Measurements from ENCODE around the gene CRELD2.

CRELD2 gene

GRCh38 chr22:49969751-49970527 is 51.5 kb downstream of the CRELD2 start:
- H3K9me3 ChIP-seq (replicated peaks in 1 of 2; ENCODE audit: control insufficient read depth in 2 of 2, insufficient read depth in 1 of 2, low read depth in 1 of 2, low read length in 2 of 2): peaks cover 0 to 8% of the 10 kb centered on the region in 2 donors
- peak overlapping the region; percentile 65 for H3K23ac ChIP-seq (ENCODE audit: low read depth, low read length, poor library complexity)
- peaks cover 8% of the 10 kb centered on the region for H3K79me1 ChIP-seq (ENCODE audit: low read depth, low read length)
- H3K18ac ChIP-seq (ENCODE audit: low read length): peak overlapping the region; percentile 92
- WGBS, 2 donors (ENCODE audit: extremely low coverage in 2 of 2, insufficient read length in 2 of 2, insufficient replicate concordance in 1 of 2): no CpG with 5 or more reads among the region's 8 CpGs
- H4K91ac ChIP-seq (ENCODE audit: low read depth, low read length, poor library complexity): peak overlapping the region; percentile 87
- peaks cover 19 to 36% of the 10 kb centered on the region in 2 donors for H3K4me1 ChIP-seq (ENCODE audit: control insufficient read depth in 2 of 2, insufficient read depth in 1 of 2, low read depth in 1 of 2, low read length in 2 of 2)
- no peak overlapping the region for H3K27ac ChIP-seq (replicated peaks; ENCODE audit: low read length)
- peaks cover 0 to under 1% of the 10 kb centered on the region in 2 donors for H3K36me3 ChIP-seq (replicated peaks in 1 of 2; ENCODE audit: control insufficient read depth in 2 of 2, insufficient read depth in 2 of 2, low read length in 2 of 2)
- peak overlapping the region; percentile 99 for H2BK120ac ChIP-seq (ENCODE audit: low read depth, low read length)
- H3K4ac ChIP-seq (ENCODE audit: low read length): peak overlapping the region; percentile 84
- H4K8ac ChIP-seq (ENCODE audit: low read depth, low read length): peak overlapping the region; percentile 24
- peak overlapping the region; percentile 99 for H2BK15ac ChIP-seq (ENCODE audit: low read length)
- H2BK5ac ChIP-seq (ENCODE audit: low read length): peak overlapping the region; percentile 87
- peak overlapping the region; percentile 98 for H2AK5ac ChIP-seq (ENCODE audit: low read depth, low read length)
- peak overlapping the region; percentile 100 for H2BK12ac ChIP-seq (ENCODE audit: low read length)
- peaks cover 0 to 26% (median 0%) of the 10 kb centered on the region in 3 experiments for H3K27me3 ChIP-seq (ENCODE audit: control insufficient read depth in 3 of 3, insufficient read depth in 3 of 3, low read depth in 1 of 3, low read length in 3 of 3)
- H3K9ac ChIP-seq (ENCODE audit: low read depth, low read length, poor library complexity): no peak overlapping the region
- no peak overlapping the region for H3K4me2 ChIP-seq (ENCODE audit: insufficient read depth, low read length, poor library complexity, severe bottlenecking)
- peak overlapping the region in 1 of 2 donors; percentile 1 for H3K4me3 ChIP-seq (ENCODE audit: low read length in 2 of 2)
- H2AFZ ChIP-seq (ENCODE audit: low read length): no peak overlapping the region
- no peak for DNase-seq (ENCODE audit: low spot score)
- peak overlapping the region; percentile 5 for H3K14ac ChIP-seq (ENCODE audit: low read length)

DNA sequence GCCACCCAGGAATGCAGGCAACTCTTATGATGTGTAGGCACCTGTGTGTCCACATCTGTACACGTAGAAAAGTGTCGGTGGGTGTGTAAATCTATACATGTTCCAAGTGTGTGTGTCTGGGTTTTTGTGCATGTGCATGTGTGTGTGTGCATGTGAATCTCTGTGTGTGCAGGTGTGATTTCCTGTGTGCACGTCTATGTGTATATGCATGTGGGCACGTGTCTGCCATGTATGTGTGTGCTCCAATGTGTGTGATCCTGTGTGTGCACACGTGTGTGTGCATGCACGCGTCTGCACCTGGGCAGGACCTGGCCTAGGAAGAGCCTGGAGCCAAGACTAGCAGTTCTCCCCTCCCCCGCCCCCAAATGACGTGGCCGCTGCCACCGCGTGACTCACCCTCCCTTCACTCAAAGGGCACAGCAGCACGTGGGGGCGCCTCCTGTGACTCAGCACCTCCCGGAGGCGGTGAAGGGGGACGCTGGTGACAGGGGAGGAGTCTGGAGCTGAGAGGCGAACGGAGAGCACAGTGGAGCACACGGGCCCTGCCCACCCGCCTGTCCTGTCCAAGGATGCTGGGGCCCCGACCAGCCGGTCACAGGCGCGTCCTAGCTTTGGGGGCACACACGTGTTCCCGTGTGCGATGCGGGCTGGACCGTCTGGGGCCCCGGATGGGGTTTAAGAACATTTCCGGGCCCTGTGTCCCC is 52.2 kb downstream of the CRELD2 start:
- Histone ChIP-seq H3K18ac (ENCODE audit: low read length) (peak overlapping the region; percentile 98), H3K4me1 (ENCODE audit: control insufficient read depth in 2 of 2, insufficient read depth in 1 of 2, low read depth in 1 of 2, low read length in 2 of 2) (peaks cover 19 to 38% of the 10 kb centered on the region in 2 donors), H2BK15ac (ENCODE audit: low read length) (peak overlapping the region; percentile 99), H2BK120ac (ENCODE audit: low read depth, low read length) (peak overlapping the region; percentile 99), H2BK12ac (ENCODE audit: low read length) (no peak overlapping the region), H3K4me3 (ENCODE audit: low read length in 2 of 2) (peak overlapping the region in 1 of 2 donors; percentile 69), H2AFZ (ENCODE audit: low read length) (peak overlapping the region; percentile 80), H2BK5ac (ENCODE audit: low read length) (peak overlapping the region; percentile 4), H4K8ac (ENCODE audit: low read depth, low read length) (peak overlapping the region; percentile 24), H3K27ac (replicated peaks; ENCODE audit: low read length) (no peak overlapping the region), H3K4ac (ENCODE audit: low read length) (no peak overlapping the region), H3K79me1 (ENCODE audit: low read depth, low read length) (peaks cover 8% of the 10 kb centered on the region), H4K91ac (ENCODE audit: low read depth, low read length, poor library complexity) (peak overlapping the region; percentile 87), H3K9me3 (replicated peaks in 1 of 2; ENCODE audit: control insufficient read depth in 2 of 2, insufficient read depth in 1 of 2, low read depth in 1 of 2, low read length in 2 of 2) (peaks cover 0 to 11% of the 10 kb centered on the region in 2 donors), H3K4me2 (ENCODE audit: insufficient read depth, low read length, poor library complexity, severe bottlenecking) (peak overlapping the region; percentile 83), H3K27me3 (ENCODE audit: control insufficient read depth in 3 of 3, insufficient read depth in 3 of 3, low read depth in 1 of 3, low read length in 3 of 3) (peaks cover 0 to 29% (median 0%) of the 10 kb centered on the region in 3 experiments), H3K14ac (ENCODE audit: low read length) (peak overlapping the region; percentile 5), H3K9ac (ENCODE audit: low read depth, low read length, poor library complexity) (peak overlapping the region; percentile 46), H3K36me3 (replicated peaks in 1 of 2; ENCODE audit: control insufficient read depth in 2 of 2, insufficient read depth in 2 of 2, low read length in 2 of 2) (no peaks in the 10 kb centered on the region), H2AK5ac (ENCODE audit: low read depth, low read length) (peak overlapping the region; percentile 100), H3K23ac (ENCODE audit: low read depth, low read length, poor library complexity) (peak overlapping the region; percentile 99)
- no CpG with 5 or more reads among the region's 32 CpGs for WGBS, 2 donors (ENCODE audit: extremely low coverage in 2 of 2, insufficient read length in 2 of 2, insufficient replicate concordance in 1 of 2)
- DNase-seq (ENCODE audit: low spot score): peak; percentile 82

DNA sequence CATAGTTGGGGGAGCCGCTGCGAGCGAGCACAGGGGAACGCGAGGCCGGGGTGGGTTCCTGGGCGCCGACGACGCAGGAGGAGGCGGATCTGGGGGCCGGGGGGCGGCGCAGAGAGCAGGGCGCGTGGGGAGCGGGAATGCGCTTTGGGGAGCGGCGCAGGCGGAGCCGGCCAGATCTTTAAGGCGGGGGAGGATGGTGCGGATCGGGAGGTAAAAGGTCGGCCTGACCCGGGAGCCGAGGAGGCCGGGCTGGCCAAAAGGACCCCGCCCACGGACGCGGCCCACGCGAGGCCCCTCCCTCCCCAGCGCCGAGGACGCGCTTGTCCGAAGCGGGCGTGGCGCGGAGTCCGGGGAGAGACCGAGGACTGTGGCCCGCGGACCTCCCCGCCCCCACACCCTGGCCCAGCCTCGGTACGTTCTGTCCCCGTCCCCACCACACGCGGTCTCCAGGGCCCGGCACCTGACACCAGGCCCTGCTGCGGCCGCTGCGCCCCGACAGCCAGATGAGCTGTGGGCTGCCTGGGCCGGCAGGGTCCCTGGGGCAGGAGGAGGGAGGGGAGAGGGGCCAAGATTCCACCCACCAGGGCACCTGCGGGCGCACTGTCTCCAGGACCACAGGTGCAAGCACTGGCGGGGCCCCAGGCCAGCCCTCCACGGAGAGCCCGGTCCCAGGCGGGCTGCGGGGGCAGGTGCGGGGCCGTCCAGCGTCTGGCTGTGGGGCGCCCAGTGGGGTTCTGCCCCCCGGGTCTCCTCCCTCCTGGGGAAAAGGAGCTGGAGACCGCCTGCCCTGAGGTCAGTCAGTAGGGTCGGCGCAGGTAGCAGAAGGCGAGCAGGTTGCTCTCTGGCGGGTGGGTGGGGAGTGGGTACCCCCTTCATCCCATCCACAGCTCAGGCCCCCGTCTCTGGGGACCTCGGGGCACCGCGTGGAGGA is 53.1 kb downstream of the CRELD2 start:
- Histone ChIP-seq H2AFZ (ENCODE audit: low read length) (peak overlapping the region; percentile 80), H3K4me2 (ENCODE audit: insufficient read depth, low read length, poor library complexity, severe bottlenecking) (peak overlapping the region; percentile 83), H3K36me3 (replicated peaks in 1 of 2; ENCODE audit: control insufficient read depth in 2 of 2, insufficient read depth in 2 of 2, low read length in 2 of 2) (no peaks in the 10 kb centered on the region), H3K23ac (ENCODE audit: low read depth, low read length, poor library complexity) (peak overlapping the region; percentile 99), H4K91ac (ENCODE audit: low read depth, low read length, poor library complexity) (no peak overlapping the region), H2BK120ac (ENCODE audit: low read depth, low read length) (peak overlapping the region; percentile 87), H3K14ac (ENCODE audit: low read length) (peak overlapping the region; percentile 94), H3K4me3 (ENCODE audit: low read length in 2 of 2) (peak overlapping the region in 1 of 2 donors; percentile 69), H2BK5ac (ENCODE audit: low read length) (peak overlapping the region; percentile 75), H2AK5ac (ENCODE audit: low read depth, low read length) (peak overlapping the region; percentile 100), H3K4me1 (ENCODE audit: control insufficient read depth in 2 of 2, insufficient read depth in 1 of 2, low read depth in 1 of 2, low read length in 2 of 2) (peaks cover 15 to 35% of the 10 kb centered on the region in 2 donors), H3K27me3 (ENCODE audit: control insufficient read depth in 3 of 3, insufficient read depth in 3 of 3, low read depth in 1 of 3, low read length in 3 of 3) (peaks cover 0 to 30% (median 0%) of the 10 kb centered on the region in 3 experiments), H2BK12ac (ENCODE audit: low read length) (peak overlapping the region; percentile 94), H3K27ac (replicated peaks; ENCODE audit: low read length) (no peak overlapping the region), H3K79me1 (ENCODE audit: low read depth, low read length) (peaks cover 8% of the 10 kb centered on the region), H3K9ac (ENCODE audit: low read depth, low read length, poor library complexity) (peak overlapping the region; percentile 88), H3K18ac (ENCODE audit: low read length) (peak overlapping the region; percentile 98), H3K9me3 (replicated peaks in 1 of 2; ENCODE audit: control insufficient read depth in 2 of 2, insufficient read depth in 1 of 2, low read depth in 1 of 2, low read length in 2 of 2) (peaks cover 0 to 11% of the 10 kb centered on the region in 2 donors), H2BK15ac (ENCODE audit: low read length) (peak overlapping the region; percentile 99), H4K8ac (ENCODE audit: low read depth, low read length) (peak overlapping the region; percentile 17), H3K4ac (ENCODE audit: low read length) (peak overlapping the region; percentile 84)
- no CpG with 5 or more reads among the region's 81 CpGs for WGBS, 2 donors (ENCODE audit: extremely low coverage in 2 of 2, insufficient read length in 2 of 2, insufficient replicate concordance in 1 of 2)
- DNase-seq (ENCODE audit: low spot score): no peak
